Stimulated activated CD8-positive, alpha-beta memory T cell treated with anti-CD3 and anti-CD28 coated beads, Interleukin-12 subunit alpha, Interleukin-12 subunit beta, amount 100 ng/mL, for 4 hours (primary cell): ENCODE measurements around the gene NDUFV3.
A peak's percentile ranks its signal among the peaks of the same experiment; 100 is the strongest.
"Not testable (repeated sequence)": the region's sequence is repeated elsewhere in the genome, so short reads cannot be mapped to it uniquely, and the experiment has no call there.

Source experiments
- DNase-seq: peaks from one replicate; pipeline ENCODE4 v3.0.0-alpha.2; 2020; ENCODE audit warnings: low read depth

Gene NDUFV3

GRCh38 chr21:42900446-42900845 lies 7.3 kb downstream of the NDUFV3 start:
- no peak for DNase-seq

DNA sequence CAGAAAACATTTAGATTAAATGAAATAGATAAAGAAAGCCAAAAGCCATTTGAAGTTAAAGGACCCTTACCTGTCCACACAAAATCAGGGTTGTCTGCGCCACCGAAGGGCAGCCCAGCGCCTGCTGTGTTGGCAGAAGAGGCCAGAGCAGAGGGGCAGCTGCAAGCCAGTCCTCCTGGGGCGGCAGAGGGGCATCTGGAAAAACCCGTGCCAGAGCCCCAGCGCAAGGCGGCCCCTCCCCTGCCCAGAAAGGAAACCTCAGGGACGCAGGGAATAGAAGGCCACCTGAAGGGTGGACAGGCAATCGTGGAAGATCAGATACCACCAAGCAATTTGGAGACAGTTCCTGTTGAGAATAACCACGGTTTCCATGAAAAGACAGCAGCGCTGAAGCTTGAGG lies 10.7 kb downstream of the NDUFV3 start:
- DNase-seq: no peak

- DNase-seq: no peak
Observed at GRCh38 chr21:42905195-42905594, 12.1 kb downstream of the NDUFV3 start.

DNA sequence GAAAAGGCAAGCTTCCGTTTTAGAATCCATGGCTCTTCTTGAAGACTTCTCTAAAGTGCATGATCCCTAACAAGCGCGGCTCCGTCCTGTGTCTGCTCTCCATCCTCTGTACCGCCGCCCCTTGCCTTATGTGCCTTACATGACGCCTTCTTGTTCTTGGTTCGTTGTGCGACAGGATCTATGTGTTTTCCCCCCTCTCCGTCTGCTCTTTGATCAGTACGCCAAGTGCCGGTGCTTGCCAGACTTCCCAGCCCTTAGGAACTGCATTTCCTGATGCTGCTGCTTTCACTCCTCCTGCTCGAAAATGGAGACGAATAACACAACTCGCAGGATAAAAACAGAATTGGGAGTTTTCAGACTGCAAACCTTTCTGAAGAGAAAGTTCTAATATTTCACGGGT lies 13.1 kb downstream of the NDUFV3 start:
- DNase-seq: no peak

GRCh38 chr21:42908484-42908883 lies 15.4 kb downstream of the NDUFV3 start:
- not testable (repeated sequence) for DNase-seq

DNA sequence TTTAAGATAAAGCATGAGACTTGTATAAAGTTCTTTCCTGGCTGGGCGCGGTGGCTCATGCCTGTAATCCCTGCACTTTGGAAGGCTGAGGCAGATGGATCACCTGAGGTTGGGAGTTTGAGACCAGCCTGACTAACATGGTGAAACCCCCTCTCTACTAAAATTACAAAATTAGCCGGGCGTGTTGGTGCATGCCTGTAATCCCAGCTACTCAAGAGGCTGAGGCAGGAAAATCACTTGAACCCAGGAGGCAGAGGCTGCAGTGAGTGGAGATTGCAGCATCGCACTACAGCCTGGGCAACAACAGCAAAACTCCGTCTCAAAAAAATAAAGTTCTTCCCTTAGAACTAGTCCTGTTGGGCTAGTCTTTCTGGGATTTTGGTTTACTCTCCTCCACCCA lies 18.8 kb downstream of the NDUFV3 start:
- DNase-seq: not testable (repeated sequence)

DNA sequence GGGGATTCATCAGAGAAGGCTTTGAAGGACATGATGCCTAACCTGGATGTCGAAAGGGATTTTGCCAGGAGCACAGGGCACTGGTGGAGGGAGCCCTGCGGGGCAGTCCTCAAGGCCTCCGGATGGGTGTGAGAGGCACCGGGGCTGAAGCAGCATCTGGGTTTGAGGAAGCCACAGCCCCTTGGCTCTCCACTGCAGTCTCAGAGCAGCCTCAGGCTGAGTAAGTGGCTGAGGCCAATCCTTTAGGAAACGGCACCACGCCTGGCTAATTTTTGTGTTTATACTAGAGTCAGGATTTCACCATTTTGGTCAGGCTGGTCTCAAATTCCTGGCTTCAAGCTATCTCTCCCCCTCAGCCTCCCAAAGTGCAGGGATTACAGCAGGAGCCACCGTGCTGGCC lies 20.4 kb downstream of the NDUFV3 start:
- DNase-seq: no peak

DNA sequence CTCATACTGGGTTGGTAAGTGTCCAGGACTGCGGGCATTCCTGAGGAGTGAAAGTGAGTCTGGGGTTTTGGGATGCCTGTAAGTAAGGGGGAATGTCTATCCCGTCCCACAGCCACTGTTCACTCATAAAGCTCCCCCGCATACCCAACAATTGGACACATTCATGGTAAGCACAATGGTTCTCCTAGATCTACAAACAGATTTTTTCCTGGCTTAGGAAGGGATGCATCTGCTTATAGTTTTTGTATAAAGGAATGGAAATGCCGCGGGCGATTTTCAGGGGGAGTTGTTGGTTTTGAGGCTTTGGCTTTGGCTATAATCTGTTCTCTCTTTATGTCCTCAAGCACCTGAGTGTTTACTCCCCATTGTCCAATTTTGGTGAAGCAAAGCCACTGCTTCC lies 25.2 kb downstream of the NDUFV3 start:
- no peak for DNase-seq

DNA sequence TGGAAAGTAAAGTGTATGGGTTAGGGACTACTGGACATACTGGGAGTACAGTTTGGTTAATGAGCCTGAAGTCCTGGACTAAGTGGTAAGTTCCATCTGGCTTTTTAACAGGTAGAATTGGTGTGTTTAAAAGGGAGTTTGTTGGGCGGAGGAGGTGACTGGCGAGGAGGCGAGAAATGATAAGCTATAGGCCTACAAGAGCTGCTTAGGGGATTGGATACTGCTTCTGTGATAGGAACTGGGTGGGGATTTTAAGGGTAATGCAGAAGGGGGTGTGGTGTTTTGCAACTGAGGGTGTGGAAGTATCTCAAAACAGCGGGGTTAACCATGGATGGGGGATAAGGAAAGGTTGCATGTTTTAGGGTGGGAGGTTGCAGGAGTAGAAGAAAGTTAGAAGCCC lies 28.8 kb downstream of the NDUFV3 start:
- no peak for DNase-seq

DNA sequence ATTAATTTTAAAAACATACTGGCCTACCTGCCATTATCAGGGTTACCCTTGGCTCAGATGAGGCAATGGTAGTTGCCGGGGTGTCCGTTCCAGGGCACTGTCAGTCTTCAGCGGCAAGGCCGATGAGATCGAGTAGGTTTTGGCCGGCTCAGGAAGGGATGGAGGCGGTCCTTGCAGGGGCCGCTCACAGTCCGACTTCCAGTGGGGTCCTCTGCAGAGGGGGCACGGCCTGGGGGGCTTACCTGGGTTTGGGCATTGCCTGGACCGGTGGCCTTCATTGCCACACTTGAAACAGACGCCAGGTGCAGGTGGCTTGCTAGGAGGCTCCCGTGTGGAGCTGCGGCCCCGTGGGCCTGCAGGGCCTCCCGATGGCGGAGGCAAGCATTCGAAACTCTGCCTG lies 29.8 kb downstream of the NDUFV3 start:
- DNase-seq: no peak

DNA sequence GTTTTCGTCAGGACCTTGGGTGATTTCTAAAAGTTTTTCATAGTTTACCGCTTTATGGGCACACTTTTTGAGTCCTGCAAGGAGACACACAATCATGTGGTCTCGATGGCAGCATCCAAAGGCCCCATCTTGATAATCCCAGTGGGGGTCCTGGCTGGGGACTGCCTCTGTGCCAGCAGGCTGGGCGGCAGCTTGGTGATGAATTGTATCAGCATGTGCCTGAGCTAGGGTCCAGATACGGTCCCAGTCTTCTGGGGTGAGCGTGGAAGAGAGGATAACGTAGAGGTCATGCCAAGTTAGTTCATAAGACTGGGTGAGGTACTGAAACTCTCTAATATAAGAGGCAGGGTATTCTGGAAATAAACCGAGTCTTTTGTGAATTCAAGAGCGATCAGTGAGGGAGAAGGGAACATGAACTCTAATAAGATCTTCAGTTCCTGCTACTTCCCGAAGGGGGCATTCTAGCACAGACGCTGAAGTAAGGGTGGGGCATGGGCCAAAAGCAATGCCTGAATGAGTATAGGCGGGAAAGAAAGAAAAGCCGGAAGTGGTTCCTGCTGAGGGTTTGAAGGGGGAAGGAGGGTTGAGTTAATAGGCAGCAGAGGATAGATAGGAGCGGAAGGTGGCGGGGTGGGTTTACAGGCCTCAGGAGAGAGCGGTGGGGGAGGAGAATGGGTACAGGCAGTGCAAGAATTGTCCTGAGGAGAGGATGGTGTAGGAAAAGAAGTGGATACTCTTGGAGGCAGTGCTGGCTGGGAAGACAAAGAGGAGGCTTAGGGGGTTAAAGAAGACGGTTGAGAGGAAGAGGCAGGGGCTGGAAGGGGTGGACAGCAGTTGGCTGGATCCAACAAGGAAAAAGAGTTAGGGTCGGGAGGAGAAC lies 30.7 kb downstream of the NDUFV3 start:
- DNase-seq: peak; percentile 17

DNA sequence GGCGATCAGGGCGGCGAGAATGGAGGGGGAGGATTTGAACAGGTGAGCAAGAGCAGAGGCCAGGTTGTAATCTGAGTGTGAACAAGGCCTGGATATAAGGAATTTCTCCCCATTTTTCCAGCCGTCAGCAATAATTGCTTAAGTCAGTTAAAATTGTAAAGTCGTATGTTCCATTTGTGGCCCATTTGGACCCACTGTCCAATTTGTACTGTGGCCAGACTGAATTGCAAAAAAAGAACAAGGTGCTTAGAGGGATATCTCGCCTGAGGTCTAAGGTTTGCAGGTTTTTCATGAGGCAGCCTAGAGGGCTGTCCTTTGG lies 31.3 kb downstream of the NDUFV3 start:
- DNase-seq: no peak

DNA sequence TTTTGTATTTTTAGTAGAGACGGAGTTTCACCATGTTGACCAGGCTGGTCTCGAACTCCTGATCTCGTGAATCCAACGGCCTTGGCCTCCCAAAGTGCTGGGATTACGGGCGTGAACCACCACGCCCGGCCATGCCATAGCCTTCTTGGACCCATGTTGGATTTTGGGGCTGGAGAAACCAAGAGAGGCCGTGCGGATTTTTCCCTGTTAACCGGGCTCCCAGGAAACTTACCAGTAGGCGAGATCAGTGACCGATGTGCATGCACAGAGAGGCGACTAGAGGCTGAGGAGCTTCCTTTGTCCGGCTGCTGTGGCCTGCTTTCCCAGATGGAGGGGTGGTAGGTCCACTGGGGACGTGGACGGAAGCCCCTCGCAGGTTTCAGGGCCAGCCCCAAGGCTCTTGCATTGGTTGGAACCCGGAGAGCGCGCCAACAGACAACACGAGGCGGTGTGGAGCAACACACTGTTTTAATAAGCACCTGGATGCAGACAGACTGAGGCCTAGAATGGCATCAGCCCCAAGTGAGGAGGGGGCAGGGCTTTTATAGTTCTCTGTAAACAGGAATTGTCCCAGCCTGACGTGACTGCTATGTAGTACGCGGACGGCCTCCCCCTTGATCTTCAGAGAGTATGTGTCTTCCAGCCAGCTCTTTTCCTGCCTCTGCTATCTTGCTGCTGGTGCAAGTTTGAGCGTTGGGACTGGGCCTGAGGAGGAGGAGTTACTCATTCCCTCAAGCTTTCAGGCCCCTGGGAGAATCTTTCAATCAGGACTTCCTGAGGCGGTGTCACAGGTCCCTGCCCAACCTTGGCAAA lies 32.2 kb downstream of the NDUFV3 start, which contains the start of gene ERVH48-1:
Gene ERVH48-1 (minus strand): TSS at position 517 of the 813 bp plus-strand sequence. CDS start 6,624 bp downstream, outside the sequence.
- DNase-seq: no peak

- DNase-seq: not testable (repeated sequence)
Observed at GRCh38 chr21:42927474-42928200, 34.5 kb downstream of the NDUFV3 start.

GRCh38 chr21:42929969-42930368 lies 36.9 kb downstream of the NDUFV3 start:
- DNase-seq: no peak

- no peak for DNase-seq
Observed at GRCh38 chr21:42931560-42932235, 38.6 kb downstream of the NDUFV3 start.

DNA sequence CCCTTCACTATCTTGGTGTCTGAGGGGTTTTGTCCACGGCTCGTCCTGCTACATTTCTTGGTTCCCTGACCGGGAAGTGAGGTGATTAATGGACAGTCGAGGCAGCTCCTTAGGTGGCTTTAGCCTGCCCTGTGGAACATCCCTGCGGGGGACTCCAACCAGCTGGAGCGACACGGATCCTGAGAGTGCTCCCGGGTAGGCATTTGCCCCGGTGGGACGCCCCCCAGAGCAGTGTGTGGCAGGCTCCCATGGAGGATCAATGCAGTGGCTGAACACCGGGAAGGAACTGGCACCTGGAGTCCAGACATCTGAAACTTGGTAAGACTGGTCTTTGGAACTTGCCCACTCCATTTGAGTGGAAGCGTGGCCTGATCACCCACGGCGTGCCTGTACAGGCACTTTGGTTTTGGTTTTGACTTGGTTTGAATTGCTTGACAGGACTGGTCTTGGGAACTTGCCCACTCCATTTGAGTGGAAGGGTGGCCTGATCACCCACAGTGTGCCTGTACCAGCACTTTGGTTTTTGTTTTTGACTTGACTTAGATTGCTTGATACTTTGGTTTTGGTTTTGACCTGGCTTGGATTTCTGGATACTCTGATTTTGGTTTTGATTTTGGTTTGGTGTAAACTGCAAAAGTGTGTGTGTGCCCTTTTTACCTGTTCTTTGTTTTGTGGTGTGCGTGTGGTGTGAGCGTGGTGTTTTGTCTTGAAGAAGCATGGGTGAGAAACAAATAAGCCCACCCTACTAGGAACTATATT lies 39.4 kb downstream of the NDUFV3 start:
- DNase-seq: not testable (repeated sequence)

DNA sequence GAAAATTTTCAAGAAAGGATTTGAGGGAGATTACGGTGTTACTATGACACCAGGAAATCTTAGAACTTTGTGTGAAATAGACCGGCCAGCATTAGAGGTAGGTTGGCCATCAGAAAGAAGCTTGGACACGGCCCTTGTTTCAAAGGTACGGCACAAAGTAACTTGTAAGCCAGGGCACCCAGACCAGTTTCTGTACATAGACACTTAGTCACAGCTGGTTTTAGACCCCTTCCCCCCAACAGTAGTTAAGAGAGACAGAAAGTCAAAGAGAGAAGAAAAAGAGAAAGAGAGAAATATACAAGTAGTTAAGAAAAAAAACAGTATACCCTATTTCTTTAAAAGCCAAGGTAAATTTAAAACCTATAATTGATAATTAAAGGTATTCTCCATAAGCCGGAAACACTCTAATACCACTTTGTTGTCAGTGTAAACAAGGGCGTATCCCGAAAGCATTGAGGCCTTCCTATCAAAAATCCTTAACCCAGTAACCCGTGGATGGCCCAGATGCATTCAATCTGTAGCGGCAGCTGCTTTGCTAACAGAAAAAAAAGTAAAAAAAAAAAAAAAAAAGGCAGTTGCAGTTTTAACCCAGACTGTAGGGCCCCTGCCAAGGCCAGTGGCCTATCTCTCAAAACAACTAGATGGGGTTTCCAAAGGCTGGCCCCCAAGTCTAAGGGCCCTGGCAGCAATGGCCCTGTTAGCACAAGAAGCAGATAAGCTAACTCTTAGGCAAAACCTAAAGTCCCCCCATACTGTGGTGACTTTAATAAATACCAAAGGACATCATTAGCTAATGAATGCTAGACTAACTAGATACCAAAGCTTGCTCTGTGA lies 40.2 kb downstream of the NDUFV3 start:
- DNase-seq: not testable (repeated sequence)

DNA sequence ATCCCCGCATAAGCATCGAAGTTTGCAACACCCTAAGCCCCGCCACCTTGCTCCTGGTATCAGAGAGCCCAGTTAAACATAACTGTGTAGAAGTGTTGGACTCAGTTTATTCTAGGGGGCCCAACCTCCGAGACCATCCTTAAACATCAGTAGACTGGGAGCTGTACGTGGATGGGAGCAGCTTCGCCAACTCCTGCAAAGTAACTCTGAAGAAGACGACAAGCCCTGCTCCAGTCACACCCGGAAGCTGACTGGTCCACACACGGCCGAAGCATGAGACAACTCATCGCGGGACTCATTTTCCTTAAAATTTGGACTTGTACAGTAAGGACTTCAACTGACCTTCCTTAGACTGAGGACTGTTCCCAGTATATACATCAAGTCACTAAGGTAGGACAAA lies 40.9 kb downstream of the NDUFV3 start:
- DNase-seq: not testable (repeated sequence)

GRCh38 chr21:42936360-42936759 lies 43.3 kb downstream of the NDUFV3 start:
- not testable (repeated sequence) for DNase-seq
